GM23338 (cell line): ENCODE measurements around the gene RANGRF. TPM values are rescaled to one million over a fixed set of nuclear protein-coding genes. Genes with fewer than 3 reads are reported as not detected.

Source experiments
- ATAC-seq: fragments of 200-7000 bp; cut with Tn5 transposase; 3 replicates; pipeline ENCODE4 v1.9.1; 2020
- DNase-seq: peaks from one replicate; pipeline ENCODE4 v3.0.0-alpha.2; 2015; ENCODE audit warnings: low spot score
- H2AFZ ChIP-seq: fragments of 200-600 bp; sonication (generic); 2 replicates; pipeline ENCODE4 v1.8.0; 2016; ENCODE audit warnings: antibody characterized with exemption, mild to moderate bottlenecking, moderate library complexity
- H3F3A ChIP-seq: fragments of 200-600 bp; sonication (generic); replicated peaks from 2 replicates; pipeline ENCODE4 v1.8.0; 2017; ENCODE audit warnings: antibody characterized with exemption, mixed run types, low read depth
- H3K27ac ChIP-seq: fragments of 200-600 bp; sonication (generic); 2 replicates; pipeline ENCODE4 v1.6.1; 2016; ENCODE audit warnings: low read depth
- H3K27me3 ChIP-seq: fragments of 200-600 bp; sonication (generic); 2 replicates; pipeline ENCODE4 v1.8.0; 2016; ENCODE audit warnings: mild to moderate bottlenecking, mixed run types, moderate library complexity; ENCODE audit not compliant: insufficient read depth
- H3K36me3 ChIP-seq: fragments of 200-600 bp; sonication (generic); 2 replicates; pipeline ENCODE4 v1.8.0; 2016; ENCODE audit warnings: mild to moderate bottlenecking; ENCODE audit not compliant: insufficient read depth
- H3K4me1 ChIP-seq: fragments of 200-600 bp; sonication (generic); 2 replicates; pipeline ENCODE4 v1.8.0; 2016; ENCODE audit warnings: mild to moderate bottlenecking, moderate library complexity; ENCODE audit not compliant: insufficient read depth
- H3K4me2 ChIP-seq: fragments of 200-600 bp; sonication (generic); 2 replicates; pipeline ENCODE4 v1.7.1; 2017; ENCODE audit warnings: mixed run types
- H3K4me3 ChIP-seq: fragments of 200-600 bp; sonication (generic); 2 replicates; pipeline ENCODE4 v1.6.1; 2016; ENCODE audit warnings: mixed run types
- H3K79me2 ChIP-seq: fragments of 200-600 bp; sonication (generic); replicated peaks from 2 replicates; pipeline ENCODE4 v1.8.0; 2017; ENCODE audit warnings: mild to moderate bottlenecking; ENCODE audit not compliant: insufficient read depth
- H3K9me2 ChIP-seq: fragments of 200-600 bp; sonication (generic); 2 replicates; pipeline ENCODE4 v1.8.0; 2017; ENCODE audit not compliant: insufficient read depth
- H4K20me1 ChIP-seq: fragments of 200-600 bp; sonication (generic); replicated peaks from 2 replicates; pipeline ENCODE4 v1.8.0; 2017; ENCODE audit warnings: mild to moderate bottlenecking; ENCODE audit not compliant: insufficient read depth
- H3K27ac Mint-ChIP-seq: 2 replicates; pipeline ENCODE4 v1.8.0; 2020; ENCODE audit warnings: inconsistent platforms, mild to moderate bottlenecking, moderate library complexity, mixed read lengths
- H3K27me3 Mint-ChIP-seq: 3 replicates; pipeline ENCODE4 v1.8.0; 2022; ENCODE audit warnings: low read depth, mild to moderate bottlenecking, moderate library complexity, mixed read lengths, inconsistent platforms; ENCODE audit not compliant: insufficient read depth, poor library complexity
- H3K36me3 Mint-ChIP-seq: 3 replicates; pipeline ENCODE4 v1.8.0; 2021; ENCODE audit warnings: low read depth, mild to moderate bottlenecking, inconsistent platforms, moderate library complexity, mixed read lengths
- H3K4me1 Mint-ChIP-seq: 3 replicates; pipeline ENCODE4 v1.8.0; 2020; ENCODE audit warnings: mild to moderate bottlenecking, inconsistent platforms, mixed read lengths
- H3K4me3 Mint-ChIP-seq: 3 replicates; pipeline ENCODE4 v1.8.0; 2021; ENCODE audit warnings: moderate library complexity, mild to moderate bottlenecking, inconsistent platforms, mixed read lengths
- H3K9me3 Mint-ChIP-seq: 3 replicates; pipeline ENCODE4 v1.8.0; 2020; ENCODE audit warnings: moderate library complexity, mild to moderate bottlenecking, inconsistent platforms, mixed read lengths
- CREB1 ChIP-seq: fragments of 250-450 bp; sonication (Bioruptor Pico); IDR thresholded peaks from 2 replicates; pipeline ENCODE4 v1.5.0; 2020; ENCODE audit warnings: low read depth, mild to moderate bottlenecking, moderate library complexity
- EZH2 ChIP-seq: fragments of 200-600 bp; sonication (generic); IDR thresholded peaks from one replicate; pipeline ENCODE4 v1.8.0; 2017; ENCODE audit warnings: antibody characterized with exemption, mild to moderate bottlenecking, low read depth; ENCODE audit not compliant: unreplicated experiment
- EZH2phosphoT487 ChIP-seq: fragments of 200-600 bp; sonication (generic); IDR thresholded peaks from one replicate; pipeline ENCODE4 v1.8.1; 2018; ENCODE audit warnings: antibody characterized with exemption; ENCODE audit not compliant: unreplicated experiment
- JUNB ChIP-seq: IDR thresholded peaks from one replicate; pipeline ENCODE4 v1.6.1; 2016; ENCODE audit warnings: antibody characterized with exemption; ENCODE audit not compliant: unreplicated experiment
- NANOG ChIP-seq: IDR thresholded peaks from 2 replicates; pipeline ENCODE4 v1.6.1; 2016; ENCODE audit warnings: antibody characterized with exemption, borderline replicate concordance
- POLR2AphosphoS5 ChIP-seq: IDR thresholded peaks from 2 replicates; pipeline ENCODE4 v1.6.1; 2016; ENCODE audit warnings: antibody characterized with exemption, low read depth
- STAT1 ChIP-seq: IDR thresholded peaks from one replicate; pipeline ENCODE4 v1.6.1; 2016; ENCODE audit warnings: antibody characterized with exemption; ENCODE audit not compliant: unreplicated experiment
- ZNF114 ChIP-seq: fragments of 250-450 bp; sonication (Bioruptor Pico); IDR thresholded peaks from 2 replicates; pipeline ENCODE4 v1.5.0; 2020; ENCODE audit warnings: mild to moderate bottlenecking, moderate library complexity
- ZNF331 ChIP-seq: fragments of 250-450 bp; sonication (Bioruptor Pico); IDR thresholded peaks from 2 replicates; pipeline ENCODE4 v1.5.0; 2020; ENCODE audit warnings: low read depth, mild to moderate bottlenecking, moderate library complexity
- polyA plus RNA-seq: library from polyadenylated mRNA; unstranded; fragments of >200 nt; fragmentation: Nextera tagmentation; extraction: Ambion mirVana; gene quantifications from 2 replicates; pipeline ENCODE4 v1.2.1, GENCODE V29; 2016
- total RNA-seq: library from RNA; depleted of rRNA; stranded (reverse); fragments of >200 nt; shearing (Covaris generic); gene quantifications from 2 replicates; pipeline ENCODE4 v1.2.3, GENCODE V29; 2014
- TF ChIP-seq, protein P1 (sequence below): IDR thresholded peaks from one replicate; pipeline ENCODE4 v1.6.1; 2018; ENCODE audit warnings: antibody characterized with exemption; ENCODE audit not compliant: unreplicated experiment
- TF ChIP-seq, protein P2 (sequence below): fragments of 250-450 bp; sonication (Bioruptor Pico); IDR thresholded peaks from 2 replicates; pipeline ENCODE4 v1.5.0; 2020; ENCODE audit warnings: mild to moderate bottlenecking, moderate library complexity
- TF ChIP-seq, protein P3 (sequence below): IDR thresholded peaks from 2 replicates; pipeline ENCODE4 v1.6.1; 2016; ENCODE audit warnings: antibody characterized with exemption
- TF ChIP-seq, protein P4 (sequence below), 2 experiments: fragments of 200-600 bp in 1 of 2; sonication (generic) in 1 of 2; conservative IDR thresholded peaks; 2 replicates each; pipeline versions ENCODE4 v1.5.1 to v1.6.1; 2016 to 2017; ENCODE audit warnings: antibody characterized with exemption in 2 of 2, low read depth in 2 of 2, mild to moderate bottlenecking in 2 of 2, moderate library complexity in 1 of 2

Gene RANGRF
- total and polyA plus RNA-seq, 2 experiments from 2014 or later: 11.2 to 52.4 TPM

GRCh38 chr17:8338753-8339140, 50.3 kb downstream of the RANGRF start:
- H3F3A ChIP-seq: no peaks in the 10 kb centered on the region
- no peaks in the 10 kb centered on the region for H3K27me3 ChIP-seq
- no peaks in the 10 kb centered on the region for H4K20me1 ChIP-seq
- H3K9me2 ChIP-seq: no peaks in the 10 kb centered on the region
- peaks cover 2% of the 10 kb centered on the region for H3K27me3 Mint-ChIP-seq
- H3K4me2 ChIP-seq: no peak overlapping the region
- H3K27ac ChIP-seq: no peak overlapping the region
- peaks cover 22% of the 10 kb centered on the region for H3K4me1 Mint-ChIP-seq
- no peaks in the 10 kb centered on the region for H3K36me3 ChIP-seq
- H3K4me3 Mint-ChIP-seq: no peak overlapping the region
- DNase-seq: peak; percentile 42
- no peaks in the 10 kb centered on the region for H3K79me2 ChIP-seq
- no peak overlapping the region for H3K27ac Mint-ChIP-seq
- peaks cover 19% of the 10 kb centered on the region; the same call in 1 of the 2 replicates for H3K4me1 ChIP-seq
- H3K4me3 ChIP-seq: no peak overlapping the region
- H3K9me3 Mint-ChIP-seq: no peaks in the 10 kb centered on the region; the same call in 2 of the 3 replicates
- H2AFZ ChIP-seq: peak overlapping the region; percentile 66
- TF ChIP-seq POLR2AphosphoS5: no peak
- TF ChIP-seq, protein P1, sequence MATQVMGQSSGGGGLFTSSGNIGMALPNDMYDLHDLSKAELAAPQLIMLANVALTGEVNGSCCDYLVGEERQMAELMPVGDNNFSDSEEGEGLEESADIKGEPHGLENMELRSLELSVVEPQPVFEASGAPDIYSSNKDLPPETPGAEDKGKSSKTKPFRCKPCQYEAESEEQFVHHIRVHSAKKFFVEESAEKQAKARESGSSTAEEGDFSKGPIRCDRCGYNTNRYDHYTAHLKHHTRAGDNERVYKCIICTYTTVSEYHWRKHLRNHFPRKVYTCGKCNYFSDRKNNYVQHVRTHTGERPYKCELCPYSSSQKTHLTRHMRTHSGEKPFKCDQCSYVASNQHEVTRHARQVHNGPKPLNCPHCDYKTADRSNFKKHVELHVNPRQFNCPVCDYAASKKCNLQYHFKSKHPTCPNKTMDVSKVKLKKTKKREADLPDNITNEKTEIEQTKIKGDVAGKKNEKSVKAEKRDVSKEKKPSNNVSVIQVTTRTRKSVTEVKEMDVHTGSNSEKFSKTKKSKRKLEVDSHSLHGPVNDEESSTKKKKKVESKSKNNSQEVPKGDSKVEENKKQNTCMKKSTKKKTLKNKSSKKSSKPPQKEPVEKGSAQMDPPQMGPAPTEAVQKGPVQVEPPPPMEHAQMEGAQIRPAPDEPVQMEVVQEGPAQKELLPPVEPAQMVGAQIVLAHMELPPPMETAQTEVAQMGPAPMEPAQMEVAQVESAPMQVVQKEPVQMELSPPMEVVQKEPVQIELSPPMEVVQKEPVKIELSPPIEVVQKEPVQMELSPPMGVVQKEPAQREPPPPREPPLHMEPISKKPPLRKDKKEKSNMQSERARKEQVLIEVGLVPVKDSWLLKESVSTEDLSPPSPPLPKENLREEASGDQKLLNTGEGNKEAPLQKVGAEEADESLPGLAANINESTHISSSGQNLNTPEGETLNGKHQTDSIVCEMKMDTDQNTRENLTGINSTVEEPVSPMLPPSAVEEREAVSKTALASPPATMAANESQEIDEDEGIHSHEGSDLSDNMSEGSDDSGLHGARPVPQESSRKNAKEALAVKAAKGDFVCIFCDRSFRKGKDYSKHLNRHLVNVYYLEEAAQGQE: no peak
- TF ChIP-seq, protein P2, sequence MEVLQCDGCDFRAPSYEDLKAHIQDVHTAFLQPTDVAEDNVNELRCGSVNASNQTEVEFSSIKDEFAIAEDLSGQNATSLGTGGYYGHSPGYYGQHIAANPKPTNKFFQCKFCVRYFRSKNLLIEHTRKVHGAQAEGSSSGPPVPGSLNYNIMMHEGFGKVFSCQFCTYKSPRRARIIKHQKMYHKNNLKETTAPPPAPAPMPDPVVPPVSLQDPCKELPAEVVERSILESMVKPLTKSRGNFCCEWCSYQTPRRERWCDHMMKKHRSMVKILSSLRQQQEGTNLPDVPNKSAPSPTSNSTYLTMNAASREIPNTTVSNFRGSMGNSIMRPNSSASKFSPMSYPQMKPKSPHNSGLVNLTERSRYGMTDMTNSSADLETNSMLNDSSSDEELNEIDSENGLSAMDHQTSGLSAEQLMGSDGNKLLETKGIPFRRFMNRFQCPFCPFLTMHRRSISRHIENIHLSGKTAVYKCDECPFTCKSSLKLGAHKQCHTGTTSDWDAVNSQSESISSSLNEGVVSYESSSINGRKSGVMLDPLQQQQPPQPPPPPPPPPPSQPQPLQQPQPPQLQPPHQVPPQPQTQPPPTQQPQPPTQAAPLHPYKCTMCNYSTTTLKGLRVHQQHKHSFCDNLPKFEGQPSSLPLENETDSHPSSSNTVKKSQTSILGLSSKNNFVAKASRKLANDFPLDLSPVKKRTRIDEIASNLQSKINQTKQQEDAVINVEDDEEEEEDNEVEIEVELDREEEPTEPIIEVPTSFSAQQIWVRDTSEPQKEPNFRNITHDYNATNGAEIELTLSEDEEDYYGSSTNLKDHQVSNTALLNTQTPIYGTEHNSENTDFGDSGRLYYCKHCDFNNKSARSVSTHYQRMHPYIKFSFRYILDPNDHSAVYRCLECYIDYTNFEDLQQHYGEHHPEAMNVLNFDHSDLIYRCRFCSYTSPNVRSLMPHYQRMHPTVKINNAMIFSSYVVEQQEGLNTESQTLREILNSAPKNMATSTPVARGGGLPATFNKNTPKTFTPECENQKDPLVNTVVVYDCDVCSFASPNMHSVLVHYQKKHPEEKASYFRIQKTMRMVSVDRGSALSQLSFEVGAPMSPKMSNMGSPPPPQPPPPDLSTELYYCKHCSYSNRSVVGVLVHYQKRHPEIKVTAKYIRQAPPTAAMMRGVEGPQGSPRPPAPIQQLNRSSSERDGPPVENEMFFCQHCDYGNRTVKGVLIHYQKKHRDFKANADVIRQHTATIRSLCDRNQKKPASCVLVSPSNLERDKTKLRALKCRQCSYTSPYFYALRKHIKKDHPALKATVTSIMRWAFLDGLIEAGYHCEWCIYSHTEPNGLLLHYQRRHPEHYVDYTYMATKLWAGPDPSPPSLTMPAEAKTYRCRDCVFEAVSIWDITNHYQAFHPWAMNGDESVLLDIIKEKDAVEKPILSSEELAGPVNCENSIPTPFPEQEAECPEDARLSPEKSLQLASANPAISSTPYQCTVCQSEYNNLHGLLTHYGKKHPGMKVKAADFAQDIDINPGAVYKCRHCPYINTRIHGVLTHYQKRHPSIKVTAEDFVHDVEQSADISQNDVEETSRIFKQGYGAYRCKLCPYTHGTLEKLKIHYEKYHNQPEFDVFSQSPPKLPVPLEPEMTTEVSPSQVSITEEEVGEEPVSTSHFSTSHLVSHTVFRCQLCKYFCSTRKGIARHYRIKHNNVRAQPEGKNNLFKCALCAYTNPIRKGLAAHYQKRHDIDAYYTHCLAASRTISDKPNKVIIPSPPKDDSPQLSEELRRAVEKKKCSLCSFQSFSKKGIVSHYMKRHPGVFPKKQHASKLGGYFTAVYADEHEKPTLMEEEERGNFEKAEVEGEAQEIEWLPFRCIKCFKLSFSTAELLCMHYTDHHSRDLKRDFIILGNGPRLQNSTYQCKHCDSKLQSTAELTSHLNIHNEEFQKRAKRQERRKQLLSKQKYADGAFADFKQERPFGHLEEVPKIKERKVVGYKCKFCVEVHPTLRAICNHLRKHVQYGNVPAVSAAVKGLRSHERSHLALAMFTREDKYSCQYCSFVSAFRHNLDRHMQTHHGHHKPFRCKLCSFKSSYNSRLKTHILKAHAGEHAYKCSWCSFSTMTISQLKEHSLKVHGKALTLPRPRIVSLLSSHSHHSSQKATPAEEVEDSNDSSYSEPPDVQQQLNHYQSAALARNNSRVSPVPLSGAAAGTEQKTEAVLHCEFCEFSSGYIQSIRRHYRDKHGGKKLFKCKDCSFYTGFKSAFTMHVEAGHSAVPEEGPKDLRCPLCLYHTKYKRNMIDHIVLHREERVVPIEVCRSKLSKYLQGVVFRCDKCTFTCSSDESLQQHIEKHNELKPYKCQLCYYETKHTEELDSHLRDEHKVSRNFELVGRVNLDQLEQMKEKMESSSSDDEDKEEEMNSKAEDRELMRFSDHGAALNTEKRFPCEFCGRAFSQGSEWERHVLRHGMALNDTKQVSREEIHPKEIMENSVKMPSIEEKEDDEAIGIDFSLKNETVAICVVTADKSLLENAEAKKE (CRISPR knock-in tag): no peak
- TF ChIP-seq CREB1 (CRISPR knock-in tag): no peak
- TF ChIP-seq, protein P3, sequence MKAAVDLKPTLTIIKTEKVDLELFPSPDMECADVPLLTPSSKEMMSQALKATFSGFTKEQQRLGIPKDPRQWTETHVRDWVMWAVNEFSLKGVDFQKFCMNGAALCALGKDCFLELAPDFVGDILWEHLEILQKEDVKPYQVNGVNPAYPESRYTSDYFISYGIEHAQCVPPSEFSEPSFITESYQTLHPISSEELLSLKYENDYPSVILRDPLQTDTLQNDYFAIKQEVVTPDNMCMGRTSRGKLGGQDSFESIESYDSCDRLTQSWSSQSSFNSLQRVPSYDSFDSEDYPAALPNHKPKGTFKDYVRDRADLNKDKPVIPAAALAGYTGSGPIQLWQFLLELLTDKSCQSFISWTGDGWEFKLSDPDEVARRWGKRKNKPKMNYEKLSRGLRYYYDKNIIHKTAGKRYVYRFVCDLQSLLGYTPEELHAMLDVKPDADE: no peak
- TF ChIP-seq ZNF114: no peak
- no peak for TF ChIP-seq ZNF331 (CRISPR knock-in tag)
- TF ChIP-seq JUNB: no peak
- TF ChIP-seq EZH2phosphoT487: no peak
- TF ChIP-seq NANOG: no peak
- no peak for TF ChIP-seq STAT1
- TF ChIP-seq, protein P4, sequence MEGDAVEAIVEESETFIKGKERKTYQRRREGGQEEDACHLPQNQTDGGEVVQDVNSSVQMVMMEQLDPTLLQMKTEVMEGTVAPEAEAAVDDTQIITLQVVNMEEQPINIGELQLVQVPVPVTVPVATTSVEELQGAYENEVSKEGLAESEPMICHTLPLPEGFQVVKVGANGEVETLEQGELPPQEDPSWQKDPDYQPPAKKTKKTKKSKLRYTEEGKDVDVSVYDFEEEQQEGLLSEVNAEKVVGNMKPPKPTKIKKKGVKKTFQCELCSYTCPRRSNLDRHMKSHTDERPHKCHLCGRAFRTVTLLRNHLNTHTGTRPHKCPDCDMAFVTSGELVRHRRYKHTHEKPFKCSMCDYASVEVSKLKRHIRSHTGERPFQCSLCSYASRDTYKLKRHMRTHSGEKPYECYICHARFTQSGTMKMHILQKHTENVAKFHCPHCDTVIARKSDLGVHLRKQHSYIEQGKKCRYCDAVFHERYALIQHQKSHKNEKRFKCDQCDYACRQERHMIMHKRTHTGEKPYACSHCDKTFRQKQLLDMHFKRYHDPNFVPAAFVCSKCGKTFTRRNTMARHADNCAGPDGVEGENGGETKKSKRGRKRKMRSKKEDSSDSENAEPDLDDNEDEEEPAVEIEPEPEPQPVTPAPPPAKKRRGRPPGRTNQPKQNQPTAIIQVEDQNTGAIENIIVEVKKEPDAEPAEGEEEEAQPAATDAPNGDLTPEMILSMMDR (conservative IDR thresholded peaks at IDR 0.05; ENCODE audit: low read depth in 2 of 2): no peak
- TF ChIP-seq EZH2: no peak
- no peaks in the 10 kb centered on the region for H3K36me3 Mint-ChIP-seq
- peak; percentile 53 for ATAC-seq
